RWPE2 (cell line): ENCODE measurements around the gene ZNF862.
"Not testable (repeated sequence)": the region's sequence is repeated elsewhere in the genome, so short reads cannot be mapped to it uniquely, and the experiment has no call there.

ENCODE experiments used
- ATAC-seq: fragments of 200-7000 bp; cut with Tn5 transposase; 3 replicates; pipeline ENCODE4 v1.9.1; 2021; ENCODE audit warnings: low read depth
- DNase-seq: peaks from one replicate; pipeline ENCODE4 v3.0.0-alpha.2; 2020; ENCODE audit warnings: low spot score
- H3K27ac ChIP-seq: fragments of 450-650 bp; 2 replicates; pipeline ENCODE4 v1.5.1; 2017; ENCODE audit warnings: mild to moderate bottlenecking; ENCODE audit not compliant: poor library complexity, severe bottlenecking
- H3K27me3 ChIP-seq: fragments of 250-450 bp; sonication (Bioruptor Pico); 2 replicates; pipeline ENCODE4 v1.5.1; 2021; ENCODE audit warnings: mild to moderate bottlenecking, moderate library complexity; ENCODE audit not compliant: insufficient read depth, poor library complexity, severe bottlenecking
- H3K36me3 ChIP-seq: fragments of 250-450 bp; sonication (Bioruptor Pico); 2 replicates; pipeline ENCODE4 v1.5.1; 2020; ENCODE audit warnings: low read depth, mild to moderate bottlenecking, moderate library complexity
- H3K4me1 ChIP-seq: fragments of 250-450 bp; sonication (Bioruptor Pico); 2 replicates; pipeline ENCODE4 v1.5.1; 2021; ENCODE audit warnings: mild to moderate bottlenecking, moderate library complexity; ENCODE audit not compliant: insufficient read depth, poor library complexity, severe bottlenecking
- H3K4me3 ChIP-seq: fragments of 250-450 bp; sonication (Bioruptor Pico); 2 replicates; pipeline ENCODE4 v1.5.1; 2021; ENCODE audit warnings: mild to moderate bottlenecking, moderate library complexity; ENCODE audit not compliant: severe bottlenecking
- H3K9me3 ChIP-seq: fragments of 250-450 bp; sonication (Bioruptor Pico); 2 replicates; pipeline ENCODE4 v1.5.1; 2021; ENCODE audit warnings: mild to moderate bottlenecking, moderate library complexity; ENCODE audit not compliant: severe bottlenecking
- TF ChIP-seq, protein P1 (sequence below): fragments of 450-650 bp; IDR thresholded peaks from one replicate; pipeline ENCODE4 v1.5.1; 2017; ENCODE audit warnings: mild to moderate bottlenecking, moderate library complexity; ENCODE audit not compliant: poor library complexity, severe bottlenecking

Gene ZNF862

DNA sequence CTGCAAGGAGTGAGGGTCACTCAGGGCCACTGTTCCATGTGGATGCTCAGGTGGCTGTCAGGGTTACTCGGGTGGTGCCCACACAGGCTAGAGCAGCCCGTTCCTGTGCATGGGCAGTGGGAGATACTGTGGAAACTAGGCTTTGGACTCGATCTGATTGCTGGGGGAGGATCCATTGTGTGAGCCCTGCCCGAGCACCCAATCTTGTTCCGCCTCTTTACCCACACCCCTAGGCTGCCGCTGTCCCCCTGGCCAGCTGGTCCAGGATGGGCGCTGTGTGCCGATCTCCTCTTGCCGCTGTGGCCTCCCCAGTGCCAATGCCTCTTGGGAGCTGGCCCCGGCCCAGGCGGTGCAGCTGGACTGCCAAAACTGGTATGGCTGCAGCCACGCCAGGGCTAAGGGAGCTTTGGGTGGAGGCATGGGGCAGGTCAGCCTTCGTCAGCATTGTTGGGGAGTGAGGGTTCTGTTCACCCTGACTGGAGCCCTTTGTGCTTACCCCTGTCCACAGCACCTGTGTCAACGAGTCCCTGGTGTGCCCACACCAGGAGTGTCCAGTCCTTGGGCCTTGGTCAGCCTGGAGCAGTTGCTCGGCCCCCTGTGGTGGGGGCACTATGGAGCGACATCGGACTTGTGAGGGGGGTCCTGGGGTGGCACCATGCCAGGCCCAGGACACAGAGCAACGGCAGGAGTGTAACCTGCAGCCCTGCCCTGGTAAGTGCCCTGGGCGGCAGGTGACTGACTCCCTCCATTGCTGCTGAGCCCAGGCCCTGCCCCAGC, 12.4 kb upstream of the ZNF862 start:
- TF ChIP-seq, protein P1, sequence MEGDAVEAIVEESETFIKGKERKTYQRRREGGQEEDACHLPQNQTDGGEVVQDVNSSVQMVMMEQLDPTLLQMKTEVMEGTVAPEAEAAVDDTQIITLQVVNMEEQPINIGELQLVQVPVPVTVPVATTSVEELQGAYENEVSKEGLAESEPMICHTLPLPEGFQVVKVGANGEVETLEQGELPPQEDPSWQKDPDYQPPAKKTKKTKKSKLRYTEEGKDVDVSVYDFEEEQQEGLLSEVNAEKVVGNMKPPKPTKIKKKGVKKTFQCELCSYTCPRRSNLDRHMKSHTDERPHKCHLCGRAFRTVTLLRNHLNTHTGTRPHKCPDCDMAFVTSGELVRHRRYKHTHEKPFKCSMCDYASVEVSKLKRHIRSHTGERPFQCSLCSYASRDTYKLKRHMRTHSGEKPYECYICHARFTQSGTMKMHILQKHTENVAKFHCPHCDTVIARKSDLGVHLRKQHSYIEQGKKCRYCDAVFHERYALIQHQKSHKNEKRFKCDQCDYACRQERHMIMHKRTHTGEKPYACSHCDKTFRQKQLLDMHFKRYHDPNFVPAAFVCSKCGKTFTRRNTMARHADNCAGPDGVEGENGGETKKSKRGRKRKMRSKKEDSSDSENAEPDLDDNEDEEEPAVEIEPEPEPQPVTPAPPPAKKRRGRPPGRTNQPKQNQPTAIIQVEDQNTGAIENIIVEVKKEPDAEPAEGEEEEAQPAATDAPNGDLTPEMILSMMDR, result no peak
- DNase-seq (peak; percentile 53), ATAC-seq (no peak)
- no peaks in the 10 kb centered on the region for H3K4me1 ChIP-seq
- H3K36me3 ChIP-seq, result no peaks in the 10 kb centered on the region
- H3K27ac ChIP-seq, result no peak overlapping the region
- H3K9me3 ChIP-seq, result no peaks in the 10 kb centered on the region
- no peaks in the 10 kb centered on the region for H3K27me3 ChIP-seq
- H3K4me3 ChIP-seq, result no peak overlapping the region

DNA sequence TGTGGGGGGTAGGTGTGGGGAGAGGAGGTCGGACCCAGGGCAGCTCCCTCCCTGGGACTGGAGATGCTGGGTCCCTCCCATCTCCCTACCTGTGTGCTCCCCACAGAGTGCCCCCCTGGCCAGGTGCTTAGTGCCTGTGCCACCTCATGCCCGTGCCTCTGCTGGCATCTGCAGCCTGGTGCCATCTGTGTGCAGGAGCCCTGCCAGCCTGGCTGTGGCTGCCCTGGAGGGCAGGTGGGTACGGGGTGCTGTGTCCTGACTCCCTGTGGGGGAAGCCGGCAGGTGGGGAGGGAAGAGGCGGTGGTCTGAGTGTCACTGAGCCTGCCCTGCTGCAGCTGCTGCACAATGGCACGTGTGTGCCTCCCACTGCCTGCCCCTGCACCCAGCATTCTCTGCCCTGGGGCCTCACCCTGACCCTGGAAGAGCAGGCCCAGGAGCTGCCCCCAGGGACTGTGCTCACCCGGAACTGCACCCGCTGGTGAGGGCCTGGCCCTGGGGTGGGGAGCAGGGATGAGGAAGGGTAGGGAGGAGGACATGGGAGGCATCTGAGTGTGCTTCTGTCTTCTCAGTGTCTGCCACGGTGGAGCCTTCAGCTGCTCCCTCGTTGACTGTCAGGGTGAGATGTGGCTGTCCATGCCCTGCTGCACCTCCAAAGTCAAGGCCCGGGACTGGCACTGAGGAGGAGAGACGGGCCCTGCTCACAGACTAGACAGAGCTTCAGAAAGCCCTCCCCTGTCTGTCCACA, 11.7 kb upstream of the ZNF862 start:
- TF ChIP-seq, protein P1, result no peak
- H3K4me1 ChIP-seq, result no peaks in the 10 kb centered on the region
- DNase-seq, result peak; percentile 58
- H3K4me3 ChIP-seq, result no peak overlapping the region
- no peak; the same call in 2 of the 3 replicates for ATAC-seq
- no peak overlapping the region for H3K27ac ChIP-seq
- H3K27me3 ChIP-seq, result no peaks in the 10 kb centered on the region
- H3K9me3 ChIP-seq, result no peaks in the 10 kb centered on the region
- no peaks in the 10 kb centered on the region for H3K36me3 ChIP-seq

DNA sequence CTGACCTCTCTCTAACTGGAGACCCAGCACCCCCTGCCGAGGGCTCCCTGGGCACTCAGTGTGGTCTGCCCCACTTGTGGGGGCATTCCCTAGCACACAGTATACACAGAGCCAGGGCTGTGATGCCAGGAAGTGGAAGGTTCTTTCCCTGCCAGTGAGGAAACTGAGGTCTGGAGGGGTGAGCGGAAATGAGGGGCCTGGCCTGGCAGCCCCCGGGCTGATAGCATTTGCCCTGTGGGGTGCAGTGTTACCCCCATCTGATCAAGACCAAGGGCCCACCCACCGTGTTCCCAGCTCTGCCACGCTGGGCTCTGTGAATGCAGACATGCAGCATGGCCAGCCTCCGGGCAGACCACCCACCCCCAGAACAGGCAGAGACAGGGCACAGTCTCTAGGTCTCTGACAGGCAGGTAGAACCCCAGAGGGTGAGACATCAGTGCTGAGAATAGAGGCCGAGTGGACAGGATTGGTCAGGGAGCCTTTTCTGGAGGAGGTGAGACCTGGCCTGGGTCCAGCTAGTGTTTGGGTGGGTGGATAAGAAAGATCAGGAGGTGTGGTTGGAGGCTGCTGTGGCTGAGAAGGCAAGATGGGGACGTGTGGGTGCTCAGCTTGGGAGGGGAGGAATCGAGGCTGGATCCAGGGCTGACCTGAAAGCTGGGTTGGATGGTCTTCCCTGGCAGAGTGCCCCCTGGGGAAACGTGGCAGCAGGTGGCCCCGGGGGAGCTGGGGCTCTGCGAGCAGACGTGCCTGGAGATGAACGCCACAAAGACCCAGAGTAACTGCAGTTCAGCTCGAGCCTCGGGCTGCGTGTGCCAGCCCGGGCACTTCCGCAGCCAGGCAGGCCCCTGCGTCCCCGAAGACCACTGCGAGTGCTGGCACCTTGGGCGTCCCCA, 10.8 kb upstream of the ZNF862 start:
- no peaks in the 10 kb centered on the region for H3K27me3 ChIP-seq
- no peak overlapping the region for H3K4me3 ChIP-seq
- DNase-seq (peak; percentile 40), ATAC-seq (no peak)
- H3K9me3 ChIP-seq, result no peaks in the 10 kb centered on the region
- no peaks in the 10 kb centered on the region for H3K36me3 ChIP-seq
- H3K4me1 ChIP-seq, result no peaks in the 10 kb centered on the region
- H3K27ac ChIP-seq, result no peak overlapping the region
- TF ChIP-seq, protein P1, result no peak

DNA sequence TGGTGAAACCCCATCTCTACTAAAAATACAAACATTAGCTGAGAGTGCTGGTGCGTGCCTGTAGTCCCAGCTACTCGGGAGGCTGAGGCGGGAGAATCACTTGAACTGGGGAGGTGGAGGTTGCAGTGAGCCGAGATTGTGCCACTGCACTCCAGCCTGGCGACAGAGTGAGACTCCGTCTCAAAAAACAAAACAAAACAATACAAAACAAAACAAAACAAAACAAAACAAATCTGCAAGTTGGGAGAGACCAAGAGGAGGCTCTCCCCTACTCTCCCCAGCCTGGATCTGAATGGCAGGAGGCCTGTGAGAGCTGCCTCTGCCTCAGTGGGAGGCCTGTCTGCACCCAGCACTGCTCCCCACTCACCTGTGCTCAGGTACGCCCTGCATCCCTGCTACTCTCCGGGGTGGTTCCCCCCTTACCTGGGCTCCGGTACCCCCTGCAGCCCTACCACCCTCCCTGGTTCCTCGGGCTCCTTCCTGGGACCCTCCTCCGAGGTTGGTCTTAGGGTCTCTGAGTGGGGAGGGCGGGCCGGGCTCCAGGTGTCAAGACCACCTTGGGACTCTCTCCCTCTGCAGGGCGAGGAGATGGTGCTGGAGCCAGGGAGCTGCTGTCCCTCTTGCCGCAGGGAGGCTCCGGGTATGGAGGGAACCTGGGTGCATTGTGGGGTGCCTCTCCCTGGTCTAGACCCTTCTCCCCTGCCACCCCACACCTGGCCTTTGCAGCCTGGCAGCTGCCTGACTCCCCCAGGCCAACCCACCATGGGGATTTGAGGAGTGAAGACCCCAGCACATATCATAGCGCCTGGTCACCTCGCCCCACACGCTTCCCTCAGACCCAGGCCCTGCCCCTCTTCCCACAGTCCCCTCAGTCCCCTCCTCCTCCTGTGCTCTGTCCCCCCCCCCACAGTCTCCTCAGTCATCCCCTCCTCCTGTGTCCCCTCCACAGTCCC, 9.5 kb upstream of the ZNF862 start:
- no peaks in the 10 kb centered on the region for H3K27me3 ChIP-seq
- DNase-seq (peak; percentile 61), ATAC-seq (peak; percentile 23; the same call in 1 of the 3 replicates)
- no peaks in the 10 kb centered on the region for H3K9me3 ChIP-seq
- no peak overlapping the region for H3K27ac ChIP-seq
- no peak overlapping the region for H3K4me3 ChIP-seq
- H3K4me1 ChIP-seq, result no peaks in the 10 kb centered on the region
- no peaks in the 10 kb centered on the region for H3K36me3 ChIP-seq
- TF ChIP-seq, protein P1, result no peak

DNA sequence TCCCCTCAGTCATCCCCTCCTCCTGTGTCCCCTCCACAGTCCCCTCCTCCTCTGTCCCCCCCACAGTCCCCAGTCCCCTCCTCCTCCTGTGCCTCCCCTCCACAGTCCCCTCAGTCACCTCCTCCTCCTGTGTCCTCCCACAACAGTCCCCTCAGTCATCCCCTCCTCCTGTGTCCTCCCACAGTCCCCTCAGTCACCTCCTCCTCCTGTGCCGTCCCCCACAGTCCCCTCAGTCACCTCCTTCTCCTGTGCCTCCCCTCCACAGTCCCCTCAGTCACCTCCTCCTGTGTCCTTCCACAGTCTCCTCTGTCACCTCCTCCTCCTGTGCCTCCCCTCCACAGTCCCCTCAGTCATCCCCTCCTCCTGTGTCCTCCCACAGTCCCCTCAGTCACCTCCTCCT, 7.6 kb upstream of the ZNF862 start:
- not testable (repeated sequence) for H3K9me3 ChIP-seq, H3K4me3 ChIP-seq, H3K27ac ChIP-seq, H3K4me1 ChIP-seq, H3K27me3 ChIP-seq, ATAC-seq, H3K36me3 ChIP-seq, DNase-seq
